EL (cell line): ENCODE results near the gene TEC.

ENCODE experiments used
- DNase-seq: peaks from one replicate; pipeline ENCODE4 v3.0.0-alpha.2; 2016

Gene TEC

GRCh38 chr4:48114412-48114811 is 155.2 kb downstream of the TEC start:
- DNase-seq = no peak

DNA sequence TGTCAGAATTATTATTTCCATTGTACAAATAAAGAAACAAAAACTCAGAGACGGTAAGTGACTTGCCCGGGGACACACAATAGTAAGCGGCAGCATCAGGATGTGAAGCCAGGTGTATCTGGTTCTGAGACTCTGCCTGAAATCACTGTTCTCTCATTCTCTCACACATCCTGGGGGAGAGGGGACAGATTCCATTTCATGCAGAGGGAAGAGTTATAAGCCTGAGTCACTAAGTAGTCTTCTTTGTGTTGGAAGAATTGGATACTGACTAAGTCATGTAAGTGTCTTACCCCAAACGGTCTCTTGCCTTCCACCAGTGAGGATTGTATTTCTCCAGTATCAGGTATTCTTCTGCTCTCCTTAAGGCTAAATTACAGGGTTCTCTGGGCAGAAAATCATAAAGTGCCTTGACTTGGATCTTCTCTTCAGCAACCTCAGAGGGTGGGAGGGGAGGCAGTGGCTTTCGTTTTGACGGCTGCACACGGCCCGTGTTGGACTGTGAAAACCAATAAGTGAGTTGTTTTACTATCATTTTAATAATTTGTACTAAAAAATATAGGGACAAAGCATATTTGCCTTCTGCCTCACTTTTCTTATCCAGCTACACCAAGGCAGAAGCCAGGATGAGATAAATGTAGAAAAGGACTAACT is 157.5 kb downstream of the TEC start:
- DNase-seq = peak; percentile 43

DNA sequence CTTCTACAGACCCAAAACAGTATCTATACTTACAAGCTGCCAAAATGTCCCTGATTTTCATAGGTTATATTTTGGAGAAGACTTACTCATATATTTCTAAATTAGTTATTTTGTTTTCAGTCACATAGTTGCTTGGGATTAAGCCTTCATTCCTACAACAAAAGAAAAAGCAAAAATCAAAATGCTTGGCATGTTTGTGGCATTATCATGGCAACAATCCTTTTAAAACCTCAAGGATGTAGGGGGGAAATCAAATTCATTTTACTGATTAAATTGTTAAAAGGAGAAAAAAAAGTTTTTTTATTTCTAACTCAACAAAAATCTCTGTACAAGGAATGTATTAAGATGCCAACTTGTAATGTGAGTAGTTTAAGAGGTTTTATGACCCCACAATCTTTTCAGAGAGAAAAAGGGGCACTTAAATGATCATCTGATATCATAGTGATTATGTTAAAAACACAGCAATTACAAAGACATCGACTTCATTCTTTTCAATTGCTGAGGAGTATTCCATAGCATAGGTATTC is 159.1 kb downstream of the TEC start:
- no peak for DNase-seq

DNA sequence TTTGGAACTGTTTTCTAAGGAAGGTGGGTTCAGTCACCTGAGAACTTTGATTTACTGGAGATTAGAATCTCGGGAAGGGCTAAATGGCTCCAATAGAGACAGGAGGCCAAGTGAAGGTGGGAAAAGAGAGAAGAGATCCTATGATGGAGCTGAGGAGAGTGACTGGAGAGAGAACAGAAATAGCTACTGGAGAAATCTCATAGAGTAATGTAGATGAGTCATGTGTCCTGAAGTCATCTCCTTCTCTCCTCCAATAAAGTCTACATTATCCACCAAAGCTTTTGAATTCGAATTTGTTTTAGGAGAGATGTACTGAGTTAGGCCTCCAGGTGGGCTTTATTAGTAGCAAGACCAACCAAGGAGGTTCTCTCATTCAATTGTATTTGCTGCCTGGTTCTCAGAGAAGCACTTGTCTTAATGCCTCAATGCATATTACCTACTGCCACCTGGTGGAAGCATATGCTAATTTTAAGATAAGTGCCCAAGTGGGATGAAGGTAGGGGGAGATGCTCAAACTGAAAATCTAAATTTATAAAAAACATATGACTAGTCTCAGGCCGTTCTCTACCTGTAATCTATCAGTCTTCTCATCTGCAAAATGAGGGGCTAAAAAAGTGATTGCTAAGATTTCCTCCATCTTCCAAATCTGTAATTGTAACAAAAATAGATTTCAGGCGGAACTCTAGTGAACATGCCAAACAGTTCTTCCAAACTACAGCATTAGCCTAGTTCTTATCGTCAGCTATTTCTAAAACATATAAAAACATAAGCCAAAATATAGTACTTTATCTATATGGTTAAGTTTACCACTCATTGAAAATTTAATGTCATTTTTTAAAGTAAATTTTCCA is 160.0 kb downstream of the TEC start:
- peak; percentile 56 for DNase-seq

DNA sequence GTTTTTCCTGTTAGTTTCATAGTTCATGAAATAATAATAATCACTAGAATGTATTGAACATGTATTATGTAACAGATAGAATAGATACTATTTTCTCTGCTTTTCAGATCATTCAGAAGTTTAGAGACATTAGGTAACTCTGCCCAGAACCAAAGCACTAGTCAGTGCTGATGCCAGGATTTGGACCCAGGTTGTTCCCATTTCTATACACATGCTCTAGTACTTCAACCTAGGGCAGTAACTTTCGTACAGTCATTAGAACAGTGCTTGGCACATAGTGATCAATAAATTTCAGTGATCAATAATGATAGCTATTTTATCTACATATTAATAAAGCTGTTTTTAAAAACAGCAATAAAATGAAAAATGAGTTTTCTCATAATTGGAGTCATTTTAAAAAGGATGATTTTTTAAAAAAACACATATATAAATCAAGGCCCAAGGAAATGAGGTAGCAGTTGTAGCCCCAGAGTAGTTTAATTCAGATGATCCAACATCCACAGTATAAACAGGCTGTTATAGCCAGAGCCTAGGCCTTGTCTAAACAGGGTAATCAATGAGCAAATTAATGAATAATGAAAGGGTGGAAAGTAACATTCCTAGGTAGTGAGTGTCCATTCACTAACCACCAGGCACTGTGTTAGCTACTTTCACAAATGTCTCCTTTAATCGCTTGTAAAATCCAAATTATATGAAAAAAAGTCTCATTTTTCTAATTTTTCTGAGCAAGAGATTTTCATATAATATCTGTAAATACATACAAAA is 161.1 kb downstream of the TEC start:
- DNase-seq = no peak

DNA sequence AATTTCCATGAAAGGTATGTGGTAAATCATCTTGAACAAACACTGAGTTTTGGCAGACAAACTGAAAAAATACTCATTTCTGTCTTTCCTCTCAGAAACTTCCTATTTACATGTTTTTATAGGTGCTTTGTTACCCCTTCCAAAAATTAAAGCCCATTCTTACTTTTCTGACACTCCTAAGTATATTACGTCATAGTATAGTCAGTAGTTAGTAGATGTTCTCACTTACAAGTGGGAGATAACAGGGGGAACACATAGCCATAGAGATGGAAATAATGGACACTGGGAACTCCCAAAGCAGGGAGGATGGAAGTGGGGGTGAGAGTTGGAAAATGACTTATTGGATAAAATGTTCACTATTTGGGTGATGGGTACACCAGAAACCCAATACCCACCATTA is 164.4 kb downstream of the TEC start:
- DNase-seq = no peak

- DNase-seq = no peak
These were observed 166.0 kb downstream of the TEC start for GRCh38 chr4:48103483-48104139.

- DNase-seq = no peak
These were observed 167.3 kb downstream of the TEC start for GRCh38 chr4:48102303-48102702.

GRCh38 chr4:48100256-48100655 is 169.4 kb downstream of the TEC start:
- DNase-seq = no peak

DNA sequence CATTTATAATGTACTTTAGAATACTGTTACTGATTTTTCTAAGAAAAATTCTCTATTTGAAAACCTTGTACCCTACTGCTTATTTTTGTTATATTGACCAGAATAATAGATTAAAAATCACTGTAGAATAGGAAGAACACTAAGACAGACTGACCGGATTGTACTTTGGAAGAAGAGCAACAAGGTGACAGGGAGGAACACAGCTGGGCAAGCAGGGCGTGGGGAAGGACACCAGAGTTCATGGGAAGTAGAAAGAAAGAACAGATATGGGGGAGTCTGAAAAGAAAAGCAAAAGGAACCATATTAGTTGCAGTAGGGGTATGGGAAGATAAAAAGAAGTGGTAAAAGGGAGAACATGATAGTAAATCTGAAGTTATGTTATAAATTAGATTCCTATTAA is 174.2 kb downstream of the TEC start:
- DNase-seq = no peak

DNA sequence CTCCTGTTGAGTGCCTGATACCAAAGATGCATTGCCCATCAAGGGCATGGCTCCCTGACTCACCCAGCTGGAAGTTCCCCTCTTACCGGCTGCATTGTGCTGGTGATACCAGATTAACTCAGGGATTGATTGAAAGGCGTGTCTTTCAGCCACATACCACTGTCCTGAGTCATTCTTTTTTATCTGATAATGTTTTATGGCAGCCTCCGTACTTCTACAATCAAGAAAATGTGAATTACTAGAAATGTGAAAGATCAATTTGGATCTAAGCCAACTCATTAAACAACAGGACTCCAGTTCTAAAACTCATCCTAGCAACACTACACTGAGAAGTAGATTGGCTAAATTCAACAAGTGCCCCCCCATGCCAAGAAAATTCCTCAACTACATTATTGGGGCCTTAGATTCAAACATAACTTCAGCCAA is 175.6 kb downstream of the TEC start:
- peak; percentile 86 for DNase-seq

DNA sequence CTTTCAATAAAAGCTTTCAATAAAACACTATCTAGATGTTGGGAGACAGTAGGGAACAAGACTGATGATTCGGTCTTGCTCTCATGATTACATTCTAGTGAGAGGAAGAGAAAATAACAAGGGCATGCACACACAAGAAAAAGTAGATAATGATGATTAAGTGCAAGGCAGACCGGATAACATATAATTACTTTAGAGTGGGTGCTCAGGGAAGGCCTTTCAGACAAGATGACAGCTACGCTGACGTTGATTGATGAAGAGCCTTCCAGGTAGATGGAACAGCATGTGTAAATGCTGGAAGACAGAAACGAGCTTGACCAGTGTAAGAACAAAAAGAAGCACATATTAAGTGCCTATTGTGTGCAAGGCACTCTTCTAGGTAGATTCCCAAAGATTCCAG is 179.0 kb downstream of the TEC start:
- DNase-seq = no peak

- no peak for DNase-seq
These were observed 183.6 kb downstream of the TEC start for GRCh38 chr4:48085821-48086589.
